ENCODE data around the gene FAM216A. TPM values are rescaled to one million over a fixed set of nuclear protein-coding genes. Genes with fewer than 3 reads are reported as not detected.

FAM216A gene
- total RNA-seq, 2 donors from 2014 or later, result 6.9 to 10.0 TPM

DNA sequence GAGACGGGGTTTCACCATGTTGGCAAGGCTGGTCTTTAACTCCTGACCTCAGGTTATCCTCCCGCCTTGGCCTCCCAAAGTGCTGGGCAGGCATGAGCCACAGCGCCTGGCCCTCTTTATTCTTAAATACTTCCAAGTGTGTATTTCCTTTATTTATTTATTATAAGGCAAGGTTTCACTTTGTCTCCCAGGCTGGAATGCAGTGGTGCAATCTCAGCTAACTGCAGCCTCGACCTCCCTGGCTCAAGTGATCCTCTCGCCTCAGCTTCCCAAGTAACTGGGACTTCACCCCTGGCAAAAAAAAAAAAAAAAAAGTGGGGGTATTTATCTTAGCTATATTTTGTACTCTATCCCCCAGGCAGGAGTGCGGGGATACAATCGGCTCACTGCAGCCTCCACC lies 6.8 kb downstream of the FAM216A start:
- Histone ChIP-seq H3K27me3 (no peaks in the 10 kb centered on the region), H3K36me3 (no peaks in the 10 kb centered on the region), H3K27ac (no peak overlapping the region), H3K4me1 (no peaks in the 10 kb centered on the region), H3K4me3 (no peak overlapping the region), H3K9me3 (no peaks in the 10 kb centered on the region)
- TF ChIP-seq CTCF (IDR thresholded peaks at IDR 0.05), result no peak
- no peak for DNase-seq (ENCODE audit: low spot score)

DNA sequence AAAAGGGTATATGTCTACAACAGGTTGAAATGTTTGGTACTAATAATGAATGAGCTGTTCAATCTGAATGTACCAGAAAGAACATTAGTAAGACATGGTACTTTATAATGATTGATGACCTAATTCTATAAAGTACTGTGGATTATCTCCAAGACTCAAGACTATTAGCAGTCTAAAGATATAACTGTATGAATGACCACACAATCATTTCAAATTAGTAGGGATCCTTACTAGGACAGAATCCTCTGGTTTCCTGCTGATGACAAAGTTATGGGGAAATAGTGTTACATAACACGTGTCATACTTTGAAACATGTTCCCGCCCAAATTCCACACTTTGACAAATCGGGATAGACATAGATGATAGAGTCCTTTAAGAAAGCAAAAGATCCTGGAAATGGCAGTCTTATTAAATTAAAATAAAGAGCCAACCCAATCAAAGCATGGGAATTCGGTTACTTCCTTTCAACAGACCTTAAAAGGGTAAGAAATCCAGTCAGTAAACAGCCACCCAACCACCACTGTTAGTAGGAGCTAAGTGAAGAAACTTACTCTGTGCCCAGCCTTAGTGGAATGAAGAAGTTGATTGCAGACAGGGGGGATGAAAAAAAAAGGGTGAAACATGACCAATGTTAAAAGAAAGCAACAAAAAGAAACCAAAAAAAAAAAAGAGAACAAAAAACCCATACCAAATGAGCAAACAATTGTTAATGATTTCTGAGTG lies 30.5 kb downstream of the FAM216A start:
- no peak for TF ChIP-seq CTCF (IDR thresholded peaks at IDR 0.05)
- H3K27ac ChIP-seq, result peak overlapping the region in 1 of 2 donors; percentile 6
- peaks cover 0 to 34% of the 10 kb centered on the region in 2 donors for H3K4me1 ChIP-seq
- no peak for DNase-seq (ENCODE audit: low spot score)
- H3K4me3 ChIP-seq, result no peak overlapping the region
- no peaks in the 10 kb centered on the region for H3K27me3 ChIP-seq
- H3K9me3 ChIP-seq, result no peaks in the 10 kb centered on the region
- peaks cover 13% of the 10 kb centered on the region for H3K36me3 ChIP-seq

DNA sequence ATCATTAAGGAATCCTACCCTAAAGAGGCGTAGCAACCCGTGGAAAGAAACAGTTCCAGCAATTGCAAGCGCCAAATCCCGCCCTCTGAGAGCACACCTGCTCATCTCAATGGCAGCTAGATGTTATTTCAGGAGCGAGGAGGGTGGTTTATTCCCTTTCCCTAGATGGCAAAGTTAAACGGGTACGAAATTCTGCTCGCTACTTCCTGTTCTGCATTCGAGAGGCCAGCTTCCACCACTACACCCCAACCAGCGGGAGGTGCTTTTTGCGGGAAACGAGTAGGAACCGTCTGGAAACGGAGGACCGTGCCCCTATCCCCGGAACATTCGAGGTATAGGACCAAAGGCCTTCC lies 32.7 kb downstream of the FAM216A start:
- H3K27me3 ChIP-seq, result no peaks in the 10 kb centered on the region
- TF ChIP-seq CTCF (IDR thresholded peaks at IDR 0.05), result no peak
- peaks cover 0 to 34% of the 10 kb centered on the region in 2 donors for H3K4me1 ChIP-seq
- no peak for DNase-seq (ENCODE audit: low spot score)
- H3K36me3 ChIP-seq, result no peaks in the 10 kb centered on the region
- H3K4me3 ChIP-seq, result peak overlapping the region; percentile 90 to 94
- no peaks in the 10 kb centered on the region for H3K9me3 ChIP-seq
- peak overlapping the region; percentile 89 to 91 for H3K27ac ChIP-seq

GRCh38 chr12:110501752-110502738 lies 33.4 kb downstream of the FAM216A start, which contains the start of the genes RAD9B and VPS29:
TSS of gene RAD9B (plus strand) at chr12:110502331. CDS start at chr12:110502338, 7 bp downstream.
TSS of gene VPS29 (minus strand) at chr12:110502111. CDS start at chr12:110502051, 60 bp downstream.
- TF ChIP-seq CTCF (IDR thresholded peaks at IDR 0.05), result no peak
- peaks cover 0 to 34% of the 10 kb centered on the region in 2 donors for H3K4me1 ChIP-seq
- H3K9me3 ChIP-seq, result no peaks in the 10 kb centered on the region

GRCh38 chr12:110503432-110503831 lies 34.8 kb downstream of the FAM216A start:
- no peaks in the 10 kb centered on the region for H3K27me3 ChIP-seq

More at GRCh38 chr12:110501752-110502738, 33.4 kb downstream of the FAM216A start, which contains the start of the genes RAD9B and VPS29:
- H3K27me3 ChIP-seq, result no peaks in the 10 kb centered on the region
- no peaks in the 10 kb centered on the region for H3K36me3 ChIP-seq
- H3K4me3 ChIP-seq, result peak within 1 kb of the TSS; percentile 90 to 94
- peak within 1 kb of the TSS; percentile 89 to 91 for H3K27ac ChIP-seq
- peak; percentile 98 for DNase-seq (ENCODE audit: low spot score)

More at GRCh38 chr12:110503432-110503831, 34.8 kb downstream of the FAM216A start:
- no peaks in the 10 kb centered on the region for H3K36me3 ChIP-seq
- no peaks in the 10 kb centered on the region for H3K9me3 ChIP-seq
- H3K4me1 ChIP-seq, result peaks cover 0 to 34% of the 10 kb centered on the region in 2 donors
- no peak for DNase-seq (ENCODE audit: low spot score)
- TF ChIP-seq CTCF (IDR thresholded peaks at IDR 0.05), result no peak
- H3K27ac ChIP-seq, result no peak overlapping the region
- no peak overlapping the region for H3K4me3 ChIP-seq
